ENCODE results near the gene PARP8.
"Not testable (repeated sequence)": the region's sequence is repeated elsewhere in the genome, so short reads cannot be mapped to it uniquely, and the experiment has no call there.

DNA sequence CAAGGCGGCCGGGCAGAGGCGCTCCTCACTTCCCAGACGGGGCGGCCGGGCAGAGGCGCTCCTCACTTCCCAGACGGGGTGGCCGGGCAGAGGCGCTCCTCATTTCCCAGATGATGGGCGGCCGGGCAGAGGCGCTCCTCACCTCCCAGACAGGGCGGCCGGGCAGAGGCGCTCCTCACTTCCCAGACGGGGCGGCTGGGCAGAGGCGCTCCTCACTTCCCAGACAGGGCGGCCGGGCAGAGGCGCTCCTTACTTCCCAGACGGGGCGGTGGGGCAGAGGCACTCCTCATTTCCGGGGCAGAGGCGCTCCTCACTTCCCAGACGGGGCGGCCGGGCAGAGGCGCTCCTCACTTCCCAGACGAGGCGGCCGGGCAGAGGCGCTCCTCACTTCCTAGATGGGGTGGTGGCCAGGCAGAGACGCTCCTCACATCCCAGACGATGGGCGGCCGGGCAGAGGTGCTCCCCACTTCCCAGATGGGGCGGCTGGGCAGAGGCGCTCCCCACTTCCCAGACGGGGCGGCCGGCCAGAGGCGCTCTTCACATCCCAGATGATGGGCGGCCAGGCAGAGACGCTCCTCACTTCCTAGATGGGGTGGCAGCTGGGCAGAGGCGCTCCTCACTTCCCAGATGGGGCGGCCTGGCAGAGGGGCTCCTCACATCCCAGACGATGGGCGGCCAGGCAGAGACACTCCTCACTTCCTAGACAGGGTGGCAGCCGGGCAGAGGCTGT is 108.2 kb downstream of the PARP8 start:
- TF ChIP-seq NCOA4 (IDR thresholded peaks at IDR 0.05; ENCODE audit: partially characterized antibody); HCFC1 (IDR thresholded peaks at IDR 0.05; ENCODE audit: low read depth, low read length); ZKSCAN1 (IDR thresholded peaks at IDR 0.05; ENCODE audit: low read depth, low read length); EP300 (IDR thresholded peaks at IDR 0.05; ENCODE audit: low read length); ZBTB26 (CRISPR knock-in tag; IDR thresholded peaks at IDR 0.05); ZNF785 (CRISPR knock-in tag; IDR thresholded peaks at IDR 0.05); NFYB (IDR thresholded peaks at IDR 0.05; ENCODE audit: extremely low read depth, insufficient read length); ARID3A (IDR thresholded peaks at IDR 0.05; ENCODE audit: borderline replicate concordance, low read depth, low read length); PTTG1 (tag; IDR thresholded peaks at IDR 0.05; ENCODE audit: low read depth); MAX (CRISPR knock-in tag; IDR thresholded peaks at IDR 0.05): not testable (repeated sequence)
